GM23338 (cell line): ENCODE results near the gene MUC6. TPM values are rescaled to one million over a fixed set of nuclear protein-coding genes. Genes with fewer than 3 reads are reported as not detected.

ENCODE experiments used
- ATAC-seq: fragments of 200-7000 bp; cut with Tn5 transposase; 3 replicates; pipeline ENCODE4 v1.9.1; 2020
- DNase-seq: peaks from one replicate; pipeline ENCODE4 v3.0.0-alpha.2; 2015; ENCODE audit warnings: low spot score
- H2AFZ ChIP-seq: fragments of 200-600 bp; sonication (generic); 2 replicates; pipeline ENCODE4 v1.8.0; 2016; ENCODE audit warnings: antibody characterized with exemption, mild to moderate bottlenecking, moderate library complexity
- H3F3A ChIP-seq: fragments of 200-600 bp; sonication (generic); replicated peaks from 2 replicates; pipeline ENCODE4 v1.8.0; 2017; ENCODE audit warnings: antibody characterized with exemption, mixed run types, low read depth
- H3K27ac ChIP-seq: fragments of 200-600 bp; sonication (generic); 2 replicates; pipeline ENCODE4 v1.6.1; 2016; ENCODE audit warnings: low read depth
- H3K27me3 ChIP-seq: fragments of 200-600 bp; sonication (generic); 2 replicates; pipeline ENCODE4 v1.8.0; 2016; ENCODE audit warnings: mild to moderate bottlenecking, mixed run types, moderate library complexity; ENCODE audit not compliant: insufficient read depth
- H3K36me3 ChIP-seq: fragments of 200-600 bp; sonication (generic); 2 replicates; pipeline ENCODE4 v1.8.0; 2016; ENCODE audit warnings: mild to moderate bottlenecking; ENCODE audit not compliant: insufficient read depth
- H3K4me1 ChIP-seq: fragments of 200-600 bp; sonication (generic); 2 replicates; pipeline ENCODE4 v1.8.0; 2016; ENCODE audit warnings: mild to moderate bottlenecking, moderate library complexity; ENCODE audit not compliant: insufficient read depth
- H3K4me2 ChIP-seq: fragments of 200-600 bp; sonication (generic); 2 replicates; pipeline ENCODE4 v1.7.1; 2017; ENCODE audit warnings: mixed run types
- H3K4me3 ChIP-seq: fragments of 200-600 bp; sonication (generic); 2 replicates; pipeline ENCODE4 v1.6.1; 2016; ENCODE audit warnings: mixed run types
- H3K79me2 ChIP-seq: fragments of 200-600 bp; sonication (generic); replicated peaks from 2 replicates; pipeline ENCODE4 v1.8.0; 2017; ENCODE audit warnings: mild to moderate bottlenecking; ENCODE audit not compliant: insufficient read depth
- H3K9me2 ChIP-seq: fragments of 200-600 bp; sonication (generic); 2 replicates; pipeline ENCODE4 v1.8.0; 2017; ENCODE audit not compliant: insufficient read depth
- H4K20me1 ChIP-seq: fragments of 200-600 bp; sonication (generic); replicated peaks from 2 replicates; pipeline ENCODE4 v1.8.0; 2017; ENCODE audit warnings: mild to moderate bottlenecking; ENCODE audit not compliant: insufficient read depth
- H3K27ac Mint-ChIP-seq: 2 replicates; pipeline ENCODE4 v1.8.0; 2020; ENCODE audit warnings: inconsistent platforms, mild to moderate bottlenecking, moderate library complexity, mixed read lengths
- H3K27me3 Mint-ChIP-seq: 3 replicates; pipeline ENCODE4 v1.8.0; 2022; ENCODE audit warnings: low read depth, mild to moderate bottlenecking, moderate library complexity, mixed read lengths, inconsistent platforms; ENCODE audit not compliant: insufficient read depth, poor library complexity
- H3K36me3 Mint-ChIP-seq: 3 replicates; pipeline ENCODE4 v1.8.0; 2021; ENCODE audit warnings: low read depth, mild to moderate bottlenecking, inconsistent platforms, moderate library complexity, mixed read lengths
- H3K4me1 Mint-ChIP-seq: 3 replicates; pipeline ENCODE4 v1.8.0; 2020; ENCODE audit warnings: mild to moderate bottlenecking, inconsistent platforms, mixed read lengths
- H3K4me3 Mint-ChIP-seq: 3 replicates; pipeline ENCODE4 v1.8.0; 2021; ENCODE audit warnings: moderate library complexity, mild to moderate bottlenecking, inconsistent platforms, mixed read lengths
- H3K9me3 Mint-ChIP-seq: 3 replicates; pipeline ENCODE4 v1.8.0; 2020; ENCODE audit warnings: moderate library complexity, mild to moderate bottlenecking, inconsistent platforms, mixed read lengths
- CREB1 ChIP-seq: fragments of 250-450 bp; sonication (Bioruptor Pico); IDR thresholded peaks from 2 replicates; pipeline ENCODE4 v1.5.0; 2020; ENCODE audit warnings: low read depth, mild to moderate bottlenecking, moderate library complexity
- EZH2 ChIP-seq: fragments of 200-600 bp; sonication (generic); IDR thresholded peaks from one replicate; pipeline ENCODE4 v1.8.0; 2017; ENCODE audit warnings: antibody characterized with exemption, mild to moderate bottlenecking, low read depth; ENCODE audit not compliant: unreplicated experiment
- EZH2phosphoT487 ChIP-seq: fragments of 200-600 bp; sonication (generic); IDR thresholded peaks from one replicate; pipeline ENCODE4 v1.8.1; 2018; ENCODE audit warnings: antibody characterized with exemption; ENCODE audit not compliant: unreplicated experiment
- JUNB ChIP-seq: IDR thresholded peaks from one replicate; pipeline ENCODE4 v1.6.1; 2016; ENCODE audit warnings: antibody characterized with exemption; ENCODE audit not compliant: unreplicated experiment
- POLR2AphosphoS5 ChIP-seq: IDR thresholded peaks from 2 replicates; pipeline ENCODE4 v1.6.1; 2016; ENCODE audit warnings: antibody characterized with exemption, low read depth
- STAT1 ChIP-seq: IDR thresholded peaks from one replicate; pipeline ENCODE4 v1.6.1; 2016; ENCODE audit warnings: antibody characterized with exemption; ENCODE audit not compliant: unreplicated experiment
- ZNF114 ChIP-seq: fragments of 250-450 bp; sonication (Bioruptor Pico); IDR thresholded peaks from 2 replicates; pipeline ENCODE4 v1.5.0; 2020; ENCODE audit warnings: mild to moderate bottlenecking, moderate library complexity
- polyA plus RNA-seq: library from polyadenylated mRNA; unstranded; fragments of >200 nt; fragmentation: Nextera tagmentation; extraction: Ambion mirVana; gene quantifications from 2 replicates; pipeline ENCODE4 v1.2.1, GENCODE V29; 2016
- total RNA-seq: library from RNA; depleted of rRNA; stranded (reverse); fragments of >200 nt; shearing (Covaris generic); gene quantifications from 2 replicates; pipeline ENCODE4 v1.2.3, GENCODE V29; 2014
- TF ChIP-seq, protein P1 (sequence below): fragments of 250-450 bp; sonication (Bioruptor Pico); IDR thresholded peaks from 2 replicates; pipeline ENCODE4 v1.5.0; 2020; ENCODE audit warnings: mild to moderate bottlenecking, moderate library complexity

MUC6 gene
- total and polyA plus RNA-seq, 2 experiments from 2014 or later: not detected

- TF ChIP-seq, protein P1, sequence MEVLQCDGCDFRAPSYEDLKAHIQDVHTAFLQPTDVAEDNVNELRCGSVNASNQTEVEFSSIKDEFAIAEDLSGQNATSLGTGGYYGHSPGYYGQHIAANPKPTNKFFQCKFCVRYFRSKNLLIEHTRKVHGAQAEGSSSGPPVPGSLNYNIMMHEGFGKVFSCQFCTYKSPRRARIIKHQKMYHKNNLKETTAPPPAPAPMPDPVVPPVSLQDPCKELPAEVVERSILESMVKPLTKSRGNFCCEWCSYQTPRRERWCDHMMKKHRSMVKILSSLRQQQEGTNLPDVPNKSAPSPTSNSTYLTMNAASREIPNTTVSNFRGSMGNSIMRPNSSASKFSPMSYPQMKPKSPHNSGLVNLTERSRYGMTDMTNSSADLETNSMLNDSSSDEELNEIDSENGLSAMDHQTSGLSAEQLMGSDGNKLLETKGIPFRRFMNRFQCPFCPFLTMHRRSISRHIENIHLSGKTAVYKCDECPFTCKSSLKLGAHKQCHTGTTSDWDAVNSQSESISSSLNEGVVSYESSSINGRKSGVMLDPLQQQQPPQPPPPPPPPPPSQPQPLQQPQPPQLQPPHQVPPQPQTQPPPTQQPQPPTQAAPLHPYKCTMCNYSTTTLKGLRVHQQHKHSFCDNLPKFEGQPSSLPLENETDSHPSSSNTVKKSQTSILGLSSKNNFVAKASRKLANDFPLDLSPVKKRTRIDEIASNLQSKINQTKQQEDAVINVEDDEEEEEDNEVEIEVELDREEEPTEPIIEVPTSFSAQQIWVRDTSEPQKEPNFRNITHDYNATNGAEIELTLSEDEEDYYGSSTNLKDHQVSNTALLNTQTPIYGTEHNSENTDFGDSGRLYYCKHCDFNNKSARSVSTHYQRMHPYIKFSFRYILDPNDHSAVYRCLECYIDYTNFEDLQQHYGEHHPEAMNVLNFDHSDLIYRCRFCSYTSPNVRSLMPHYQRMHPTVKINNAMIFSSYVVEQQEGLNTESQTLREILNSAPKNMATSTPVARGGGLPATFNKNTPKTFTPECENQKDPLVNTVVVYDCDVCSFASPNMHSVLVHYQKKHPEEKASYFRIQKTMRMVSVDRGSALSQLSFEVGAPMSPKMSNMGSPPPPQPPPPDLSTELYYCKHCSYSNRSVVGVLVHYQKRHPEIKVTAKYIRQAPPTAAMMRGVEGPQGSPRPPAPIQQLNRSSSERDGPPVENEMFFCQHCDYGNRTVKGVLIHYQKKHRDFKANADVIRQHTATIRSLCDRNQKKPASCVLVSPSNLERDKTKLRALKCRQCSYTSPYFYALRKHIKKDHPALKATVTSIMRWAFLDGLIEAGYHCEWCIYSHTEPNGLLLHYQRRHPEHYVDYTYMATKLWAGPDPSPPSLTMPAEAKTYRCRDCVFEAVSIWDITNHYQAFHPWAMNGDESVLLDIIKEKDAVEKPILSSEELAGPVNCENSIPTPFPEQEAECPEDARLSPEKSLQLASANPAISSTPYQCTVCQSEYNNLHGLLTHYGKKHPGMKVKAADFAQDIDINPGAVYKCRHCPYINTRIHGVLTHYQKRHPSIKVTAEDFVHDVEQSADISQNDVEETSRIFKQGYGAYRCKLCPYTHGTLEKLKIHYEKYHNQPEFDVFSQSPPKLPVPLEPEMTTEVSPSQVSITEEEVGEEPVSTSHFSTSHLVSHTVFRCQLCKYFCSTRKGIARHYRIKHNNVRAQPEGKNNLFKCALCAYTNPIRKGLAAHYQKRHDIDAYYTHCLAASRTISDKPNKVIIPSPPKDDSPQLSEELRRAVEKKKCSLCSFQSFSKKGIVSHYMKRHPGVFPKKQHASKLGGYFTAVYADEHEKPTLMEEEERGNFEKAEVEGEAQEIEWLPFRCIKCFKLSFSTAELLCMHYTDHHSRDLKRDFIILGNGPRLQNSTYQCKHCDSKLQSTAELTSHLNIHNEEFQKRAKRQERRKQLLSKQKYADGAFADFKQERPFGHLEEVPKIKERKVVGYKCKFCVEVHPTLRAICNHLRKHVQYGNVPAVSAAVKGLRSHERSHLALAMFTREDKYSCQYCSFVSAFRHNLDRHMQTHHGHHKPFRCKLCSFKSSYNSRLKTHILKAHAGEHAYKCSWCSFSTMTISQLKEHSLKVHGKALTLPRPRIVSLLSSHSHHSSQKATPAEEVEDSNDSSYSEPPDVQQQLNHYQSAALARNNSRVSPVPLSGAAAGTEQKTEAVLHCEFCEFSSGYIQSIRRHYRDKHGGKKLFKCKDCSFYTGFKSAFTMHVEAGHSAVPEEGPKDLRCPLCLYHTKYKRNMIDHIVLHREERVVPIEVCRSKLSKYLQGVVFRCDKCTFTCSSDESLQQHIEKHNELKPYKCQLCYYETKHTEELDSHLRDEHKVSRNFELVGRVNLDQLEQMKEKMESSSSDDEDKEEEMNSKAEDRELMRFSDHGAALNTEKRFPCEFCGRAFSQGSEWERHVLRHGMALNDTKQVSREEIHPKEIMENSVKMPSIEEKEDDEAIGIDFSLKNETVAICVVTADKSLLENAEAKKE (CRISPR knock-in tag): no peak
- TF ChIP-seq EZH2phosphoT487: no peak
Observed at GRCh38 chr11:1064167-1064566, 27.6 kb upstream of the MUC6 start (continued).

GRCh38 chr11:1062075-1062820 is 25.7 kb upstream of the MUC6 start:
- Histone ChIP-seq H3K4me3 (no peak overlapping the region), H3K4me1 (no peaks in the 10 kb centered on the region), H3K79me2 (no peaks in the 10 kb centered on the region), H3F3A (no peaks in the 10 kb centered on the region), H3K36me3 (no peaks in the 10 kb centered on the region), H3K27me3 (no peaks in the 10 kb centered on the region), H3K4me2 (no peak overlapping the region), H4K20me1 (no peaks in the 10 kb centered on the region), H3K27ac (no peak overlapping the region), H2AFZ (no peak overlapping the region), H3K9me2 (no peaks in the 10 kb centered on the region)
- no peak overlapping the region for H3K27ac Mint-ChIP-seq
- DNase-seq (no peak), ATAC-seq (no peak)
- H3K36me3 Mint-ChIP-seq: no peaks in the 10 kb centered on the region; the same call in 2 of the 3 replicates
- peaks cover 4% of the 10 kb centered on the region; the same call in 1 of the 3 replicates for H3K4me1 Mint-ChIP-seq
- H3K27me3 Mint-ChIP-seq: peaks cover 2% of the 10 kb centered on the region
- peaks cover 12% of the 10 kb centered on the region for H3K9me3 Mint-ChIP-seq
- no peak overlapping the region; the same call in 2 of the 3 replicates for H3K4me3 Mint-ChIP-seq
- TF ChIP-seq POLR2AphosphoS5: no peak
- no peak for TF ChIP-seq CREB1
- no peak for TF ChIP-seq ZNF114 (CRISPR knock-in tag)
- TF ChIP-seq, protein P1 (CRISPR knock-in tag): no peak
- no peak for TF ChIP-seq JUNB
- TF ChIP-seq EZH2phosphoT487: no peak
- no peak for TF ChIP-seq STAT1
- TF ChIP-seq EZH2: no peak
